Right renal pelvis (tissue), 4 donors: ENCODE results near the gene HS6ST1. TPM values are rescaled to one million over a fixed set of nuclear protein-coding genes. Genes with fewer than 3 reads are reported as not detected.

Experiments used
- DNase-seq, 4 donors: peaks; one replicate each; pipeline ENCODE4 v3.0.0-alpha.2; 2013; ENCODE audit warnings: low read depth in 4 of 4, low spot score in 3 of 4, missing footprints in 1 of 4
- polyA plus RNA-seq, 4 donors: library from polyadenylated mRNA; unstranded; fragments of 120-200 nt; gene quantifications; one replicate each; pipeline ENCODE4 v1.2.1, GENCODE V29; 2013; ENCODE audit not compliant: insufficient read length in 4 of 4

HS6ST1 gene
- polyA plus RNA-seq, 4 donors: 86.5 to 111 (median 90.6) TPM

DNA sequence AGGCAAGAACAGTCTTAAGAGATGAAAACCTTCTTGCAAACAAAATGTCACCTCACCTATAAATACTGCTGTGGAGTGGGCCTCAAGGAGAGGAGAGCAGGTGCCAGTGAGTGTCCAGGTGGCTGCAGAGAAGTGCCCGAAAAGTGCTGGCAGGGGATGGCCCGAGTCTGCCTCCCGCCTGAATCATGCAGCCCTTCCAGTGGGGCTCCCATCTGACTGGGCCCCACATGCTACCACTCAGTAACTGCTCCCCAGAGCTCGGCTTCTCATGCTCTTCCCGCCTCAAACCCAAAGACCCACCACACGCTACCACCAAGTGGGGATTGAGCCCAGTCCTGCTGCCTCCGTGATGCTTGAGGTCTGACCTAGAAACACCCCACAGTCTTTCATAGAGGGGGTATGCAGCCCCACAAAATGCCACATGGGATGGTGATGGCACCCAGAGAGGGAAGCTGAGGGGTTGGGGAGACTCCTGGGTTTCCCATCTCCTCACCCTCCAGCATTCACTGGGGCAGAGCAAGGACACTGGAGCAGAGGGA lies 7.4 kb downstream of the HS6ST1 start:
- no peak for DNase-seq

GRCh38 chr2:128310761-128311160 lies 7.9 kb downstream of the HS6ST1 start:
- DNase-seq: no peak

GRCh38 chr2:128310094-128310716 lies 8.5 kb downstream of the HS6ST1 start:
- DNase-seq: no peak

DNA sequence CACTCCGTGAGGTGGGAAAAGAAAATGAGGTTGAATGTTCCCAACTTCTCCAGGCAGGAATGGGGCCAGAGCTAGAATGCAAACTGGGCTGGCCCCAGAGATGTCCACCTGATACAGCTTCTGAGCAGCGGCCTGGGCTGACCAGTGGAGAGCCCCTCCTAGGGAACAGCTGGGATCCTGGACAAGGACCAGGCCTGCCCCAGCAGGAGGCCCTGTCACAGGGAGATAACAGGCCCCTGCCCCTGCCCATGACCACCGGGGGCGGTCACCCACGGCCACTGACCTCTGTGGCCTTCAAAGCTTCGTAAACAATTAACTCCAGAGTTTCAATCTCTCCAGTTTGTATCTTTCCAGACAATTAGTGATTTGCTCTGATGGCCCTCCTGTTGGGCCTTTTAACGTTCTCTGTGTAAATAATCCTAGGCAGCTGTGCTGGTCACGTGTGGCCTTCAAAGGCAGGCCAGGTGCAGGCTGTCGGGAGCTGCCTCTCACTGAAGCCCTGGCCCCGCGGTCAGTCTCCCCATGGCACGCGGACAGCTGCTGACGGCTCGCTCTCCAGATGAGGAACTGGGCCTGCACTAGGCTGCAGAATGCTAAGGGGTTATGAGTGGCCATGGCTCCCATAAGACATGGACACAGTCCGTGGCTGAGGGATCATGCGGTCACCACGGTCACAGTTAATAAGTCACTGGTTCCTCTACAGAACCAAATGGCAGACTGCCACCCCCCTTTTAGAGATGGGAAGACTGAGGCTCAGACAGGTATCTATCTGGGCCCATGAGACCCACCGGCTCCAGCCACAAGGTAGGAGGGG lies 9.2 kb downstream of the HS6ST1 start:
- no peak for DNase-seq

DNA sequence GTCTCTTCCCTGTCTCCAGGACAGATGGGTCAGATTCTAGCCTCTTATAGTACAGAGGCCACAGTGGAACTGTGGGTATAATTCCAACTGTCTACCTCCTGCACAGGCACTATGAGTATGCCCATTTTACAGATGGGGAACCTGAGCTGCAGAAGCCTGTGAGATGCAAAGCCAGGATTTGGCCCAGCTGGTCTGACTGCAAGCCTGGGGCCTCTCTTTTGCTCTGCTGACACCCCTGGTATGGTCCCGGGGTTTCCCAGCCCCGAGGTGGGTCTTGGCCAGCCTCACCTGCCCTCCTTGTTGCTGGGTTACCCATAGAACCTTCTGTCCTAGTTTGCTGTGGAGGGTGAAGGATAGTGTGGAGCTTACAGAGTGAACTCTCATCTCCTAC lies 9.8 kb downstream of the HS6ST1 start:
- no peak for DNase-seq

DNA sequence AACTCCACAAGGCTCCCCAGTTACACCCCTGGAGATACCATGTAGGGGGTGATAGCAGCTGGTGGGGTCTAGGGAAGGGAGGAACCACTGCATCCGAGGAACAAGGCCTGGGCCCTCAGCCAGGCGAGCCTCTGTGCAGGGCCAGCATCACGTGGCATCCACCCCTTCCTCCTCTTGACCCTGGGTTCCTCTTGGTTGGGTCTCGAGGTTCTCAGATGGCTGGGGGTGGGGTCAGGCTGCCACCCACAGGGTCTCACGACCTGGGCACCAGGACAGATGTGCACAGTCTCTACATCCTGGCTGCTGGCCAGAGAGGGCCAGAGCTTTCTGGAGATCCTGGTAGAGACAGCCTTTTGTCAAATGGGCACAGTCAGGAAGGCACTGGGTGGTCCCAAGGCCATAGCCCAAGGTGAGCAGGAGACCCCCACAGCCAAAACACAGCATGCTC lies 10.4 kb downstream of the HS6ST1 start:
- DNase-seq: no peak

- DNase-seq: no peak
Observed at GRCh38 chr2:128307595-128307994, 11.1 kb downstream of the HS6ST1 start.

GRCh38 chr2:128306931-128307460 lies 11.7 kb downstream of the HS6ST1 start:
- no peak for DNase-seq

DNA sequence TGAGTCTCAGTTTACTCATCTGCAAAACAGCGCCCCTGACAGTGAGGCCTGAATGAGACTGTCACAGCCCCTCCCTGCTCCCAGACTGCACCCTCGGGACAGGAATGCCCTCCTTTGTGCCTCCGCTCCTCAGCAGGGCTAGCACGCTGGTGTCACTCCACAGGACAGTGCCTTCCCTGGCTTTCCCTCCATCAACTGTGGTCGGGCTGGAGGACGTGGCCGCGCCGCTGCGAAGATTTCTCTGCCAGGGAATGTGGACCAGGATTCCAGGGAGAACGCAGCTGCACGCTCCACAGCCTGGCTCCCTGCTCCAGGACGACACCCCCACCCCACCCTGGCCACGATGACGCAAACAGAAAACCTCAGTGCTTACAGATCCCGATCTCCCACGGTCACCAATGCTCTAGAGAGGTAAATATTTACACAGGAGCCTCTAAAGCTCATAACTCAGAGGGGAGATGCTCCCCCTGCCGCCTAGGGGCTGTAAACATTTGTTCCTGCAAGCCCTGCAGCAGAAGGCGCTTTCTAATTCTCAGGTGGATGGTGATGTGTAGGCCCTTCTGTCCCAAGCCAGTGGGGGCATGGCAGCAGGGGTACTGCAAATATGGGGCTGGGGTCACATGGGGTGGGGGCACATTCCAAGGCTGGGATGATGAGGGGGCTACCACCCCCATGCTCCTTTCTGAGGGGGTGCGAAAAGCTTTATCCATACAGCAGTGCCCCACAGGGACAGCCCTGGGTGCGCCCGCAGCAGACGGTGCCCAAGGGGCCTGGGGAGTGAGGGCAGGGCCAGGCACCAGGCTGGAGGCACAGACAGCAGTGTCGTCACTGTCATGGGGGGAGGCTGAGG lies 12.4 kb downstream of the HS6ST1 start:
- DNase-seq: no peak

DNA sequence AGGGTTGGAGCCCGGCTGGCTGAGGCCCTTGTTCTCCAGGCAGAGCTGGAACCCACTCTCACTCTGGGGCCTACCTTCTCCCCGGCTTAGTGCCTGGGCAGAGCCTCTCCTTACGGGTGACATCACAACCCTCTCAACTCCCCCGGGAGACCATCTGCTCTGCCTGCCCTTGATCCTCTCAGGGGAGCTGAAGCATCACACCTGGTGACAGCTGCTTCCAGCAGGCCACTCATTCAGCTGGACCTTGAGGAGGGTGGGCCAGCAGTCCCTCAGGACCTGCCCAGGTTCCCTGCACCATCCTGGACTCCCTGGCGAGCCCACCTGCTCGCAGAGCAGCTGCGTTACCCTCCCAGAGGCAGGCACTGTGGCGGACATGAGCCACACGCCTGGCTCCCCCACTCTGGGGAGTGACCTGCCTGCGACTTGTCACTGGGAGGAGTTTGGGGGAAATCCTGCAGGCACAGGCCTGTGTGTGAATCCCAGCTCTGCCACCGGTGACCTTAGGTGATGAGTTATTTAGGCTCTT lies 13.1 kb downstream of the HS6ST1 start:
- DNase-seq: no peak

- DNase-seq: peak in 3 of 4 donors; percentile 82 to 89 (median 87)
Observed at GRCh38 chr2:128304715-128305554, 13.7 kb downstream of the HS6ST1 start.

- DNase-seq: no peak
Observed at GRCh38 chr2:128304330-128304714, 14.3 kb downstream of the HS6ST1 start.

DNA sequence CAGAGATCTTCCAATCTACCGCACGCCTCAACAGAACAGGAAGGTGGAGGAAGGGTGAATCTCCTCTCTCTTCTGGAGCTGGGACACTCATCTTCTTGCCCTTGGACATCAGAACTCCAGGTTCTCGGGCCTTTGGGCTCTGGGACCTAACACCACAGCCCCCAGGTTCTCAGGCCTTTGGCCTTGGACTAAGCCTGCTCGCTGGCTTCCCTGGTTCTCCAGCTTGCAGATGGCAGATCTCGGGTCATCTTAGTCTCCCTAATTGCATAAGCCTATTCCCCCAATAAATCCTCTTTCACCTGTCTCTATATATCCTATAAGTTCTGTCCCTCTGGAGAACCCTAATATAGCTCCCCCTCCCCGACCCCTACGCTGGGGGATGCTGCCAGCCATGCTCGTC lies 14.8 kb downstream of the HS6ST1 start:
- DNase-seq: no peak

- no peak for DNase-seq
Observed at GRCh38 chr2:128303095-128303791, 15.4 kb downstream of the HS6ST1 start.

DNA sequence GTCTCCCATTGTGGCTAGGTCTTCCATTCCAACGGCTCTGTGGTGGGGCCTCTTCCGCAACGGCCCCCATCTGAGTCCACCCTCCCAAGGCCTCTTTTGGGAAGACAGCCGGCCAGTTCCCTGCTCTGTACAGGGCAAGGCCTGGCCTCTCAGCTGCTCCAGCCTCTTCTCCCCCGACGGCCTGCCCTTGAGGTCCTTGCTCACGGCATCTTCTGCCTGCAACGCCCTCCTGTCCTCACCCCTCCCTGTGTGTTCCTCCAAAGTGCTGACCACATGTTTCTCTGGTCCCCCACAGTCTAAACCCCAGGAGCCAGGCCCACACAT lies 16.0 kb downstream of the HS6ST1 start:
- no peak for DNase-seq

DNA sequence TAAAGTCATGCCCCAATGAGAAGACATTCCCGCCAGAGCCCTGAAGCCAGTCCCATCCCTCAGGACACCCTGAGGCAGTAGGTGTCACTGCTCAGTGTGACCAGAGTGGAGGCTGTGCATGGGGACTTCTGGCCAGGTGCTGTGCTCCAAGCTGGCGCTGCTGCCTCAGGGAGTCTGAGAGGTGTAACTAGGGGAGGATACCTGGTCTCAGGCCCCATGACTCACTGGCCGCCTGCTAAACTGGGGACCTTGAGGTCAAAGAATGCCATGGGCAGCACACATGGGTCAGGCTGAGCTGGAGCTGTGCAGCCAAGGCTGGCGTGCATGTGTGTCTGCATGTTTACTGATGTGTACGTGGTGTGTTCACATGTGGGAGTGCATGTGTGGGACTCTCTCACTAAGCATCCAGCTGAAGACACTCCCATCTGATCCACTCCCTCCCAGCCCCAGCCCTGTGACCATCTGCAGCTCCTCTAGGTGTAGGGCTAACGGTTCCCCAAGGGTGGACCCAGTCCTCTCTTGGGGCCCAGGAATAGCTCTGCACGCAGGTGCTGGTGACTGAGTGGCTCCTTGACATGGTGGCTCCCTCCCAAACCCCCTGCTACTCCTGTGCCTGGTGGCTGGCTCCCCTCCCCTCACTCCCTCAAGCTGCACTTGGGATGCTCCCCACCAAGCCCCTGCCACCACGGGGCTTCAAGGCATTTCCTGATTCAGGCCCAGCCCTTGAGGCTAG lies 16.5 kb downstream of the HS6ST1 start:
- DNase-seq: no peak

GRCh38 chr2:128301501-128301966 lies 17.1 kb downstream of the HS6ST1 start:
- no peak for DNase-seq

DNA sequence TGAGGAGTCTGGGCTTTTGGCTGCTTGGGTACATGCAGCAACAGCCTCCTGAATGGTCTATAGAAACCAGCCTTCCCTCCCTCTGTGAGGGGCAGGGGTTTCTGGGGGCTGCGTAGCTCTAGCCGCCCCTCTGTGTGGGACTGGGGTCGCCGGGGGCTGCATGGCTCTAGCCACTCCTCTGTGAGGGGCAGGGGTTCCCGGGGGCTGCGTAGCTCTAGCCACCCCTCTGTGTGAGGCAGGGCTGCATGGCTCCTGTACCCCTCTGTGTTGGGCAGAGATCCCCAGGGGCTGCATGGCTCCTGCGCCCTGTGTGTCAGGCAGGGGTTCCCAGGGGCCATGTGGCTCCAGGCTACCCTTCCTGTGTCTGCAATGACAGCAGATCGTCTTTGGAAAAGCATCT lies 17.6 kb downstream of the HS6ST1 start:
- DNase-seq: no peak
